NCI-H1105 (cell line): ENCODE results near the gene MIX23.

Experiments
- DNase-seq: peaks from one replicate; lab custom pipeline; 2025; lab: John Stamatoyannopoulos, UW

The MIX23 gene

DNA sequence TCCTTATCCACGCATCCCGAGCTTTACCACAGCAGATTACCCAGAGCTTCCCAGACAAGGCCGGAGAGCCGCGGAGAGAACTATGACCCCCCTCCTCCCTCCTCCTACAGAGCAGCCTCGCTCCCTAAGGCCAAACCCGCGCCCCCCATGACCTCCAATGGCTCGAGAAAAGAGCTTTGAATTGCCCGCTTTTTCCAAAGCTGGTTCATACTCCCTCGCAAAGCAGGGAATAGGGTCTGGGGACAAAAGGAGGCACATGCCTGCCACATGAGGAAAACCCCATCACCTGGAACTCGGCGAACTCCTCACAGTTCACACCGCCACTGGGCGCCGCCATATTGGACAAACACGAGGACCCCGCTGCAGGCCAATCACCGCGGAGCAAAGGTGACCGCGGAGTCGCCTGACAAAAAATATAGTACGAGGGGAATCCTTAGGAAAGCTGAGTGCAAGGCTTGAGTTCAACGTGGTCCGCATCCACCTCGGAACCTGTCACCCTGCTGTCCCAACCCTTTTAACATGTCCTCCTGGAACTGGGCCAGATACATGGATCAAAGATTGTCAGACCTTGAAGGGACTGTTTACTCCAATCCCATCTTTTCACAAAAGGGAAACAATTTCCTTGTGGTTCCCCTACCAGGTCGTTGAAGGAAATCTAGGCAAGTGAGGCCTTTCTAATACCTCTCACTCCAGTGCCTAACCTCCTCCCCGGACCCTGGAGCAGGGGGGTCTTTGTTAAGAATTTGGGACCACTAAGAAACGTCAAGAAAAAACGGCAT, at the start of gene MIX23:
Gene MIX23 (minus strand): TSS at position 344 of the 779 bp plus-strand sequence. CDS start 7 bp downstream, at position 337.
- DNase-seq: peak; percentile 93

DNA sequence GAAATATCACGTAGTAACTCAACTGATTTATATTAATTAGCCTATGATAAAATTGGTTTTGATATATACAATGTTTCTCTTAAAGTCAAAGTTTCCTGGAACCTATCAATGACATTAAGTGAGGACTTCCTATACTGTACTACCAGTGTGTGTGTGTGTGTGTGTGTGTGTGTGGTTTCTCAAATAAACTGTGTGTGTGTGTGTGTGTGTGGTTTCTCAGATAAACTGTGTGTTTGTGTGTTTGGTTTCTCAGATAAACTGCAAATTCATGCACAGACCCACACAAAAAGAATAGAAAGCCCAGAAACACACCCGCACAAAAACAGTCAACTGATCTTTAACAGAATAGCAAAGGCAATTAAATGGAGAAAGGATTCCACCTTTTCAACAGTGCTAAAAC, 47.3 kb upstream of the MIX23 start:
- DNase-seq: no peak

GRCh38 chr3:122427857-122428471, 44.9 kb upstream of the MIX23 start:
- DNase-seq: no peak

DNA sequence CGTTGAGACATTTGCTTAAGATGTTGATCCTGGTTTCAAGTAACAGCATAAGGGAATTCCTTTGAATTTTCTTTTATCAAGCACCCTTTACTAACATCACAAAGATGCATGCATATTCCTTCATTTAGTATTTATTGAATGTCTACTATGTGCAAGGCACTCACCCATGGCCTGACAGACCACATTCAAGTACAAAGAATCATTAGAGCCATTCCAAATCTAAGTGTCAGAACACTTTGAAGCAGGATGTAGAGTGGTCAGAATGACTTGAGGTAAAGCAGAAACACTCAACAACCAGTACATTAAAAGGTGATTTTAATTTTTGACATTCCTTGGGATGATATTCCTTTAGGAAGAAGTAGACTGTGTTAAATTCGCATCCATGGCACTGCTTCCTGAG, 38.8 kb upstream of the MIX23 start:
- DNase-seq: no peak

DNA sequence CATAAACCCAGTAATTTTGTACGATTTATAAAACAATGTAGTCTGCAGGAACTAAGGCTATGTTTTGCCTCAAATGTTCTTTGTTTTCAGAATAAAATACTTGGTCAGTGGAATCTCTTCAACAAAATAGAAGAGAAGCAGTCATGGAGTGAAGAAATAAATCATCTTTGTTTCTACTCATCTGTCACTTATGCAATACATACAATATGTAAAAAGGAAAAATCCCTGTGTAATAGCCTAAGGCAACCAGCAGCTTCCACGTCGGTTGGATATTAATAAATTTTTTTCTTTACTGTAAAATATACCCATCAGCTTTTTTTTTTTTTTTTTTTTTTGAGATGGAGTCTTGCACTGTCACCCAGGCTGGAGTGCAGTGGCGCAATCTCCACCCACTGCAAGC, 38.1 kb upstream of the MIX23 start:
- no peak for DNase-seq

DNA sequence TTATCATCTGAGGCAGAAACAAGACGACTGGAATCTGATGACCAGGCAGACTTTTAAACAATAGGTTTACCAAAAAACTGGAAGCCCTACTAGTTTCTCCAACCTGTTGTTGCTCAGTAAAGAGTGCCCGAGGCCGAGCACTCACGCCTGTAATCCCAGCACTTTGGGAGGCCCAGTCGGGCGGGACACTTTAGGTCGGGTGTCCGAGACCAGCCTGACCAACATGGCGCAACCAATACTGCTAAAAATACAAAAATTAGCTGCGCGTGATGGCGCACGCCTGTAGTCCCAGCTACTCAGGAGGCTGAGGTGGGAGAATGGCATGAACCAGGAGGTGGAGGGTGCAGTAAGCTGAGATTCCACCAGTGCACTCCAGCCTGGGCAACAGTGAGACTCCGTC, 33.9 kb upstream of the MIX23 start:
- DNase-seq: no peak

GRCh38 chr3:122415762-122416654, 33.0 kb upstream of the MIX23 start, which contains the start of gene WDR5B:
WDR5B (minus strand) TSS chr3:122416062; CDS start chr3:122415528, 534 bp downstream.
- DNase-seq: no peak

DNA sequence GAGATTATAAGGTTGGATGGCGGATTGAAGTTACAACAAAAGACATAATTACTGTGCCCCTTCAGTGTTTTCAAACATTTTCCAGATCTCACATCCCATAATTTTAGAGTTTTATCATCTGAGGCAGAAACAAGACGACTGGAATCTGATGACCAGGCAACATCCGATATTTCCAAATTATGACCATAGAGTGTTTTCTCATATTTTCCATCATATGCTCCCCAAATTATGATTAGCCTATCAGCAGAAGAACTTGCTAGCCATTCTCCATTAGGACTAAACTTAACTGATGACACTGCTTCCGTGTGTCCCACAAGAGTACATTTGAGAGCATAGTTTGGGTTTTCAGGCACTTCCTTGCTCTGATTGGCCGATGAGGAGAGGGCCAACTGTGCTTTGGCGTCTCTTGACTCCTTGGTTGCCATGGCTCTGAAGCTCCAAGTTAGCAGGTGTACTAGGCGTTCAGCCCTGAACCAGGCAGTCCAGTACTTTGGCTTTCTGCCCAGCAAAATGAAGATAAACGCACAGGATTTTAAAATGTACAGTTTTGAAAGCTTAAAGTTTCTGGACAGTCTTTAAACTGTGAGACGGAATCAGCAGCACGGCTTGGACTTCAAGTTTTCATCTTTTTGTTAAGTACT, 32.2 kb upstream of the MIX23 start:
- DNase-seq: no peak

GRCh38 chr3:122414391-122414790, 31.4 kb upstream of the MIX23 start:
- DNase-seq: no peak

GRCh38 chr3:122410639-122411038, 27.6 kb upstream of the MIX23 start:
- no peak for DNase-seq

GRCh38 chr3:122410111-122410510, 27.1 kb upstream of the MIX23 start:
- no peak for DNase-seq

DNA sequence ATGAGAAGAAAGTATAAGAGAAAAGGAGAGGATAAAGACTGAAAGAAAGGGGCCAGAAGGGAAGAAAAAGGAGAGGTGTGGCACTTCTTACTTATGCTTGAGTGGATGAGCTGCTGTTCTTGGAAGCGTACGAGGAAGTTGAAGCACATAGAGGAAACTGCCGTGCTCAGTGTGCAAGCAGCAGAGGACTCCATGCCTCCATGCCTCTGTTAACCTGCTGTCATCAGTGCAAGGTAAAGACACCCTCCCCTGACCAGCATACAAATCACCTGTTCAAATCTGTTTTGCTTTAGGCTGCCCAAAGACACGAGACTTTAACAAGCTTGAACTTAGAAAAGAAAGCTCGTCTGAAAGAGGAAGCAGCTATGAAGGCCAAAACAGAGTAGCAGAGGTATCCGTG, 26.4 kb upstream of the MIX23 start:
- no peak for DNase-seq

DNA sequence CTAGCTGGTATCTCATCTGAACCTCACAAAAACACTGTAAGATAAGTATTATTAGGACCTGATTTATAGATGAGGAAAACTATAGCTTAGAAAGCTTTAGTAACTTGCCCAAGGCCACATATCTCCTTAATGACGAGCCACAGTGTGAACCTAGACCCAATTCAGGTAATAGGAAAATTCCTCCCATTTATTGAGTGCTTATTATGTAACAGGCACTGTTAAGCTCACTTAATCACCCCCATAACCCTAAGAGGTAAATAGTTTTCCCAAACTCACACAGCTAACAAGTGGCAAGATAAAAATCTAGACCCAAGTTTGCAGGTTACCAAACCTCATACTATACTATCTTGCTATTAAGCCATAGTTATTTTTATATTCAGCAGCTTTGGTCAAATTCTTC, 24.9 kb upstream of the MIX23 start:
- DNase-seq: no peak

DNA sequence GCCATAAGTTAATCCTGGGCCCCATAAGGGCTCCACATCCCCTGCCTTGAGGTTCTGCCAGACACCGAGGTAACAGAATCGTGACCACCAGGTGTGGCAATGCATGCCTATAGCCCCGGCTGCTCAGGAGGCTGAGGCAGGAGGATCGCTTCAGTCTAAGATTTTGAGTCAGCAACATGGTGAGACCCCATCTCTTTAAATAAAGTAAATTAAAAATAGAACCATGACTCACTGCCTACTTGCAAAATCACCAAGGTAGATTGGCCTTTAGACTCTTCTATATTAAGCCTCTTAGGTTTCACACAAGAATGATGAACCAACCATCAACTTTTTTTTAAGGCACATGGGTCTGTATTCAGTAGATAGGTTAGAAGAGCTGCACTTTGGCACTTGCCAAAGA, 23.2 kb upstream of the MIX23 start:
- DNase-seq: no peak

DNA sequence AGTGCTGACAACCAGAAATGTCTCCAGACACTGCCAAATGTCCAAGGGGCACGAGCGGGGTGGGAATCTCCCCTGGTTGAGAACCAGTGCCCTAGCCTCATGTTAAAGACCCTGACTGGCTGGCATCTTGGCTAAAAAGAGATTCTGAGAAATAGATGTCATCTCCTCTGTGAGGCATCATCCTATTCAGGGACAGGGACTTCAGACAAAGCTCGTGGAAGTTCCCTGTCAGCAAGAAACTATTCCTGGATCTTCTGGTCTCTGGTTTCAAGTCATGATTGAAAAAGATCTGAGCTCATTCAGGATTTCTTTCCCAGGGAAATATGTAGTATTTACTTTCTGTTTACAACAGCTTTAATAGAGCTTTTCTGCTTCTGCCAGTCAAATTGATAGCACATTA, 22.0 kb upstream of the MIX23 start:
- DNase-seq: no peak

GRCh38 chr3:122403489-122403888, 20.5 kb upstream of the MIX23 start:
- no peak for DNase-seq

DNA sequence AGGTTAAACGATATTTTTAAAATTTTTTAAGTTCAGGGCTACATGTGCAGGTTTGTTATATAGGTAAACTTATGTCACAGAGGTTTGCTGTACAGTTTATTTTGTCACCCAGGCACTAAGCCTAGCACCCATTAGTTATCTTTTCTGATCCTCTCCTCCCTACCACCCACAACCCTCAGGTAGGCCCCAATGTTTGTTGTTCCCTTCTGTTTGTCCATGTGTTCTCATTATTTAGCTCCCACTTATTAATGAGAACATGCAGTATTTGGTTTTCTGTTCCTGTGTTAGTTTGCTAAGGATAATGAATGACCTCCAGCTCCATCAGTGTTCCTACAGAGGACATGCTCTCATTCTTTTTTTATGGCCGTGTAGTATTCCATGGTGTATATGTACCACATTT, 15.9 kb upstream of the MIX23 start:
- no peak for DNase-seq

DNA sequence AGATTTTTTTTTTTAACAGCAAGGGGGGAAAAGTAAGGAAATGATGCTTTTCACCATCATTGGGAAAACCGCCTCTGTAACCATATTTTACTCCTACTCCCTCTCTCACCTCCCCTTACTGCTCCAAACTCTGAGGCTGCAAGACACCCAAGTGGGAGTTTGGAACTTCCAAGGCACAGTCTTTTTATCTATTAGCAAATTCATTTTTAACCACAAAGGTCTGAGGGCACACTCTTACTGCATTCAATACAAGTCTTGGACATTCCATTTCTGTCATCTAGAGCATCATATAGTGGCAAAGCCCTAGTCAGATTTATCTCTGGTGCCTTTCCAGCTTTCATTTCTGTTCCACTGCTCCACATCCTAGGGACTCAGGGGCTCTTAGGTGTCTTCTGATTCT, 14.2 kb upstream of the MIX23 start:
- DNase-seq: no peak

- no peak for DNase-seq
Measured at GRCh38 chr3:122396511-122396910, 13.5 kb upstream of the MIX23 start.

GRCh38 chr3:122395582-122395981, 12.6 kb upstream of the MIX23 start:
- DNase-seq: no peak

DNA sequence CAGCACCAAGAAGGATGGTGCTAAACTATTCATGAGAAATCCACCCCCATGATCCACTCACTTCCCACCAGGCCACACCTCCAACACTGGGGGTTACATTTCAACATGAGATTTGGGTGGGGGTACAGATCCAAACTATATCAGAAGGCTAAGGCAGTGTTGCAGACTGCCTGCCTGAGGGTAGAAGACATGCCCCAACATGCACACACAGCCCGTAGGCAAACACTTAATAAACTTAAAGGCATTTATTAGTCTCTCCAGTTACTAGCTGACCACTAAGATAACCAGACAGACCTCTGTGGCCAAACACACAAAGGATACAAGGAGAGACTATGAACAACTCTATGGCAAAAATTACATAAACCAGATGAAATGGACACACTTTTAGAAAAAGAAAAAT, 11.1 kb upstream of the MIX23 start:
- no peak for DNase-seq
